ENCODE measurements around the gene RRAS2.
A peak's percentile ranks its signal among the peaks of the same experiment; 100 is the strongest.

The RRAS2 gene

GRCh38 chr11:14267861-14268635 lies 90.9 kb downstream of the RRAS2 start:
- Histone ChIP-seq H3K9ac (no peak overlapping the region), H3K27me3 (no peaks in the 10 kb centered on the region), H3K4me3 (no peak overlapping the region), H3K36me3 (peaks cover 0 to 4% (median 3%) of the 10 kb centered on the region in 11 experiments; a peak in 5 of 22 replicates), H3K4me2 (no peak overlapping the region), H3K9me3 (replicated peaks in 1 of 11) (peaks cover 0 to 8% (median 0%) of the 10 kb centered on the region in 11 experiments; a peak in 7 of 22 replicates), H3K27ac (no peak overlapping the region), H4K20me1 (no peaks in the 10 kb centered on the region), H3K4me1 (peaks cover 27 to 38% (median 31%) of the 10 kb centered on the region in 10 experiments)
- no peak for TF ChIP-seq Cebpa-rat (IDR thresholded peaks at IDR 0.05)

DNA sequence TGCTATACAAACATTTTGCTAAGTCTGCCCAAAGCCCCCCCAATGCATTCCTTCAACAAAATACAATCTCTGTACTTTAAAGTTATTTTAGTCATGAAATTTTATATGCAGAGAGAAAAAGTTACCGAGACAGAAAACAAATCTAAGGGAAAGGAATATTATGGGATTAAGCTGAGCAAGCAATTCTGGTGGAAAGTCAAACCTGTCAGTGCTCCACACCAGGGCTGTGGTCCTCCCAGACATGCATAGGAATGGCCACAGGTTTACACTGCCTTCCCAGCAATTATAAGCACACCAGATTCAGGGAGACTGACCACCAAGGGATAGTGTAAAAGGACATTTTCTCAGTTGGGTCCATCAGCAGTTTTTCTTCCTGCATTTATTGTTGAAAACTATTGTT lies 92.4 kb downstream of the RRAS2 start:
- TF ChIP-seq Cebpa-rat (IDR thresholded peaks at IDR 0.05) = no peak
- no peak overlapping the region for H3K9ac ChIP-seq
- H3K27ac ChIP-seq = no peak overlapping the region
- no peak overlapping the region for H3K4me2 ChIP-seq
- H3K36me3 ChIP-seq = peaks cover 0 to 2% (median 0%) of the 10 kb centered on the region in 11 experiments; a peak in 1 of 22 replicates
- H3K4me3 ChIP-seq = no peak overlapping the region
- peaks cover 18 to 24% (median 20%) of the 10 kb centered on the region in 10 experiments for H3K4me1 ChIP-seq
- no peaks in the 10 kb centered on the region for H3K27me3 ChIP-seq
- no peaks in the 10 kb centered on the region for H4K20me1 ChIP-seq
- H3K9me3 ChIP-seq (replicated peaks in 1 of 11) = peaks cover 0 to 4% (median 0%) of the 10 kb centered on the region in 11 experiments; a peak in 2 of 22 replicates

DNA sequence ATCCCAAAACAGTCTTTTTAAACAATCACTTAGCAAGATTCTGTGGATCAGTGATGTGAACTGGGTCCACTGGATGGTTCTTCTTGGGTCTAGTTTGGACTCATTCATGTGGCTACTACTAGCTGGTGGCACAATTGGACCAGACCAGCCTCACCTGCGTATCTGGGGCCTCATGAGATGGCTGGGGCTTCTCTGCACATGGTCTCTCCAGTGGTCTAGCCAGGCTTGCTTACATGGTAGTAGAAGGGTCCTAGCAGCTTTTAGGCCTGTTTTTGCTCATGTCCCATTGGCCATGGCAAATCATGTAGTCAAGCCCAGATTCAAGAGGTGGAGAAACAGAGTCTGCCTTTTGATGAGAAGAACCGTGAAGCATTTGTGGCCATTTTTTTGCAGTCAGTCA lies 94.0 kb downstream of the RRAS2 start:
- Histone ChIP-seq H3K4me3 (no peak overlapping the region), H3K4me2 (peak overlapping the region in 1 of 11 experiments; percentile 38; a peak in 2 of 22 replicates), H3K27ac (no peak overlapping the region), H3K4me1 (peaks cover 2 to 7% (median 4%) of the 10 kb centered on the region in 10 experiments), H3K9ac (no peak overlapping the region), H3K9me3 (replicated peaks in 1 of 11) (peaks cover 0 to 4% (median 0%) of the 10 kb centered on the region in 11 experiments; a peak in 2 of 22 replicates), H3K27me3 (no peaks in the 10 kb centered on the region), H4K20me1 (no peaks in the 10 kb centered on the region), H3K36me3 (peaks cover 0 to 2% (median 0%) of the 10 kb centered on the region in 11 experiments; a peak in 1 of 22 replicates)
- TF ChIP-seq Cebpa-rat (IDR thresholded peaks at IDR 0.05) = no peak

DNA sequence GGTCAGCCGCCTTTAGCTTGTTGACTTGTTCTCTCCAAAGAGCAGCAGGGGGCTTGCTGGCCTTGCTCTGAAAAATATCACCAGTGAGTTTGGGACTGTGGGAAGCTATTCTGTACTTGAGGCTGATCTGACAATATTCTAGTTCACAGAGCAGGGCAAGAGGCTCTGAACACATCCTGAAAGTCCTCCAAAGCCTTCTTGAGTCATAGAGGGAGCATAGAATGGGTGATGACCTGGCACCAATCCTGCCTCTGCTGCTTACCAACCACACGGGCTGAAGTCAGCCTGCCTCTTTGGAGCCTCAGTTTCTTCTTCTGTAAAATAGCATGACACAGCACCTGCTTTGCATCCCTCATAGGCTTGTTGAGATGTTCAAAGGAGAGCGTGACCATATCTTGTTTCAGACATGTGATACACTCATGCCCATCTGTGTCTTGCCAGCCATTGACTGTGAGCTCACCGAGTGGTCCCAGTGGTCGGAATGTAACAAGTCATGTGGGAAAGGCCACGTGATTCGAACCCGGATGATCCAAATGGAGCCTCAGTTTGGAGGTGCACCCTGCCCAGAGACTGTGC lies 96.6 kb downstream of the RRAS2 start:
- no peak overlapping the region for H3K9ac ChIP-seq

DNA sequence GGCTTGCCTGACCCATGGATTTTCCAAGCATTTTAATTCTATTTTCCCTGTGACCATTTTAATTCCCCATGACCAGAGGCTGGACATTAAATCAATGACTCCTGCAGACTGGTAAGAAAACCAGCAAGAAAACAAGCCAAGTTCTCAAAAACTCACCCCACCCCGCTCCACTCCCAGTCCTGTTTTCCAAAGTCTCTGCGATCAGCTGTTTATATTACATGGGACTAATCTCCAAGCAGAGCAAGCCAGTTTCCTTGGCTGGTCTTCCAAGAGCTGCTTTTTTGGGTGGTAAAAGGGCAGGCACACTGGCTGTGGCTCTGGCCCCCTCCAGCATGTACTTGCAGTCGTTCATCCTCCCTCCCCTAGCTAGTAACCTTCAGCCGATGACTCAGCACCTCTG lies 97.9 kb downstream of the RRAS2 start:
- H3K9ac ChIP-seq = no peak overlapping the region
- peaks cover 0 to 2% (median 0%) of the 10 kb centered on the region in 11 experiments; a peak in 1 of 22 replicates for H3K36me3 ChIP-seq
- H3K4me1 ChIP-seq = no peaks in the 10 kb centered on the region
- H3K4me2 ChIP-seq = no peak overlapping the region
- no peaks in the 10 kb centered on the region for H4K20me1 ChIP-seq
- H3K4me3 ChIP-seq = no peak overlapping the region
- H3K27me3 ChIP-seq = no peaks in the 10 kb centered on the region
- H3K27ac ChIP-seq = no peak overlapping the region
- no peak for TF ChIP-seq Cebpa-rat (IDR thresholded peaks at IDR 0.05)
- H3K9me3 ChIP-seq (replicated peaks in 1 of 11) = no peaks in the 10 kb centered on the region; a peak in 1 of 22 replicates

More for the DNA sequence above, 96.6 kb downstream of the RRAS2 start:
- H3K27me3 ChIP-seq = no peaks in the 10 kb centered on the region
- H3K4me1 ChIP-seq = no peaks in the 10 kb centered on the region
- TF ChIP-seq Cebpa-rat (IDR thresholded peaks at IDR 0.05) = no peak
- no peaks in the 10 kb centered on the region; a peak in 1 of 22 replicates for H3K9me3 ChIP-seq (replicated peaks in 1 of 11)
- H3K27ac ChIP-seq = no peak overlapping the region
- no peak overlapping the region for H3K4me2 ChIP-seq
- H3K4me3 ChIP-seq = no peak overlapping the region
- H3K36me3 ChIP-seq = peaks cover 0 to 2% (median 0%) of the 10 kb centered on the region in 11 experiments; a peak in 1 of 22 replicates
- H4K20me1 ChIP-seq = no peaks in the 10 kb centered on the region

DNA sequence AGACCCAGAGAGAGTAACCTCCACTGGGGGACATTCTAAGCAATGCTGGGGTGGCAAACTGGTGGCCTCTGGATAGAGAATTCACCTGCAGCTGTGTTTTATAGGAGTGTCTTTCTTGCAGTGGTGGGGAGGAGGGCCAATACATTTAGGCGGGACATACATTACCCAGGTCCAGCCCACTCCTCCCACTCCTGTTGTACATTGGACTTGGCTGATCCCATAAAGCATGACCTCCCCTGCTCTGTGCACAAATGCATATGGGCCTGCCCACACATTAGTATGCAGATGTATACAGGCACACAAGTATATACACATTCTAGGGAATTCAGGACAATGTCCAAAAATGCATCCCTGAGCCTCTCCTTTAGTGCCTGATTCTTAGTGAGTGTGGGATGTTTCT lies 99.1 kb downstream of the RRAS2 start:
- Histone ChIP-seq H3K27me3 (no peaks in the 10 kb centered on the region), H3K4me1 (no peaks in the 10 kb centered on the region), H3K9ac (no peak overlapping the region), H3K9me3 (replicated peaks in 1 of 11) (no peaks in the 10 kb centered on the region; a peak in 1 of 22 replicates), H4K20me1 (no peaks in the 10 kb centered on the region), H3K4me2 (no peak overlapping the region), H3K36me3 (no peaks in the 10 kb centered on the region), H3K27ac (no peak overlapping the region), H3K4me3 (no peak overlapping the region)
- TF ChIP-seq Cebpa-rat (IDR thresholded peaks at IDR 0.05) = no peak

- no peaks in the 10 kb centered on the region for H3K27me3 ChIP-seq
- TF ChIP-seq Cebpa-rat (IDR thresholded peaks at IDR 0.05) = no peak
These were observed 99.7 kb downstream of the RRAS2 start for GRCh38 chr11:14259186-14259784.

DNA sequence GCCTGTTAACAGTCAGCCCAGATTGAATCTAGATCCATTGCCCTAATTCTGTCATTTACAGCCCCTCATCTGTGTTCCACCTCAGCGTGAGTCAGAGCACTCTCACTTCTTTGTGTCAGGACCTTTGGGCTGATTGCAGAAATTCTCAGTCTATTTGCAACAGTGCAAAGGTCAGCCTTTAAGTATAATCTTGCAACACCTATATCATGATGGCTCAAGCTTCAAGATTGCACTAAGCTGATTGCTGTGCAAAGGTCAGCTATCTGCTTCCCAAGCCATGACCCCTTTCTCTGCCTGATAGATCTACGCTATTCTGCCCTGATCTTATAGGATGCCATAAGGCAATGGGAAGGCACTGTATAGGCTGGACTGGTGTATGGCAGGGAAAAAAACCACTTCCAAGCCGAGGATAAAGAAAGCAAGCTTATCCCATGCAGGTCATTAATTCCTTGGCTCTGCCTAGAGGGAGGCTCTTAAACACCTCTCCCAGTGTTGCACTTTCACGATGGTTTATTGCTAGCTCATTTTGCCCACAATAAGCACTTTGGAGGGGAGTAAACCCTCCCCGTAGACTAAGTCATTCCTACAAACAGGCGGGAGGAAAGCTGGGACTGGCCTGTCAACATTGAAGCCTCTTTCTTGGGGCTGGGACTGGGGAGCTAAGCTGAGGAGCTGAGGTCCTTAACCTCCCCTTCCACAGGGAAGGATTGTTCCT lies 100.6 kb downstream of the RRAS2 start:
- H3K9ac ChIP-seq = no peak overlapping the region
- no peaks in the 10 kb centered on the region for H3K4me1 ChIP-seq
- no peak for TF ChIP-seq Cebpa-rat (IDR thresholded peaks at IDR 0.05)
- H3K27ac ChIP-seq = no peak overlapping the region
- no peaks in the 10 kb centered on the region for H3K36me3 ChIP-seq
- H3K4me3 ChIP-seq = no peak overlapping the region
- no peaks in the 10 kb centered on the region for H3K27me3 ChIP-seq
- H4K20me1 ChIP-seq = no peaks in the 10 kb centered on the region
- no peak overlapping the region for H3K4me2 ChIP-seq
- H3K9me3 ChIP-seq (replicated peaks in 1 of 11) = no peaks in the 10 kb centered on the region

More at GRCh38 chr11:14259186-14259784, 99.7 kb downstream of the RRAS2 start:
- Histone ChIP-seq H3K36me3 (no peaks in the 10 kb centered on the region), H3K4me2 (no peak overlapping the region), H4K20me1 (no peaks in the 10 kb centered on the region), H3K9ac (no peak overlapping the region), H3K4me1 (no peaks in the 10 kb centered on the region), H3K27ac (no peak overlapping the region), H3K4me3 (no peak overlapping the region), H3K9me3 (replicated peaks in 1 of 11) (no peaks in the 10 kb centered on the region)

DNA sequence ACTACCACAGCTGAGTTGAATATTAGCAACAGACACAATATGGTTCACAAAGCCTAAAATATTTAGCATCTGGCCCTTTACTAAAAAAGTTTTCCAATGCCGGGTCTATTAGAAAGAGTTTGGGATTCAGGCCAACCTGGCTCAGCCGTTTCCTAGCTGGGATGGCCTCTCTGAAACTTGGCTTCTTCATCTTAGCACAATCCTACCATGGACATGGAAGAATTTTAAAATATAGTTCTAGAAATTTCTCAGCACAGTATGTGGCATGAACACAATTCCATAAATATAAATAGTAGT lies 103.8 kb downstream of the RRAS2 start:
- no peaks in the 10 kb centered on the region for H3K36me3 ChIP-seq
- no peaks in the 10 kb centered on the region for H3K9me3 ChIP-seq (replicated peaks in 1 of 11)
- no peak overlapping the region for H3K4me2 ChIP-seq
- TF ChIP-seq Cebpa-rat (IDR thresholded peaks at IDR 0.05) = no peak
- no peaks in the 10 kb centered on the region for H4K20me1 ChIP-seq
- H3K27ac ChIP-seq = no peak overlapping the region
- no peaks in the 10 kb centered on the region for H3K27me3 ChIP-seq
- no peak overlapping the region for H3K9ac ChIP-seq
- H3K4me3 ChIP-seq = no peak overlapping the region
- no peaks in the 10 kb centered on the region for H3K4me1 ChIP-seq
